ENCODE results near the gene UBAP1. TPM values are rescaled to one million over a fixed set of nuclear protein-coding genes. Genes with fewer than 3 reads are reported as not detected.
"Not testable (repeated sequence)": the region's sequence is repeated elsewhere in the genome, so short reads cannot be mapped to it uniquely, and the experiment has no call there.

The UBAP1 gene
- total RNA-seq, 2 experiments from 2014 or later, result 29.9 to 31.7 TPM

DNA sequence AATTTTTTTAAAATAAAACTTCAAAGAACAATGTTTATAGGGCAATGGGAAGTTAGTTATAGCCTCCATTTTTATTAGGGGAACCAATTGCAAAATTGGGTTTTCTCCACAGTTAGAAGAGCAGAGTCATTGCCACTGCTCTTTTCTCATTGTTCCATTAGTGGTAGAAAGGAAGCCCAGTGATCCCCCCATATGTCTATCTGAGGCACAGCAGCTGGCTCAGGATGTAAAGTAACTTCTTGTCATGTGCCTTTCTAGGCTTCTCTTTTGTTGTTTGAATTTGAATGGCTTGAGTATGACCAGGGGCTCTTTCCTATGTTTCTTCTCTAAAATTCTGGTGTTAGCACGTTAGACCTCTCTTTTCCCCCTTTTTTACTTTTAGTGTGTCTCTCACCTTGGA is 61.2 kb downstream of the UBAP1 start:
- H3K4me1 Mint-ChIP-seq (ENCODE audit: low read depth), result peaks cover 11% of the 10 kb centered on the region
- H3K27ac Mint-ChIP-seq, result peak overlapping the region; percentile 26
- intact Hi-C loops (cut with micrococcal nuclease), result no loop called here
- CTCF ChIA-PET, result interaction anchor here (0.6 to 1.2 kb wide), 4 partner anchors 13 to 93 kb away, joined by 3 to 5 read pairs (median 4); no protein-coding TSS in a partner anchor
- peaks cover 38% of the 10 kb centered on the region for H3K36me3 Mint-ChIP-seq (ENCODE audit: low read depth)
- H3K27me3 Mint-ChIP-seq (ENCODE audit: low read depth), result no peaks in the 10 kb centered on the region
- H3K9me3 Mint-ChIP-seq, result no peaks in the 10 kb centered on the region
- H3K4me3 Mint-ChIP-seq, result no peak overlapping the region
- no peak for DNase-seq

DNA sequence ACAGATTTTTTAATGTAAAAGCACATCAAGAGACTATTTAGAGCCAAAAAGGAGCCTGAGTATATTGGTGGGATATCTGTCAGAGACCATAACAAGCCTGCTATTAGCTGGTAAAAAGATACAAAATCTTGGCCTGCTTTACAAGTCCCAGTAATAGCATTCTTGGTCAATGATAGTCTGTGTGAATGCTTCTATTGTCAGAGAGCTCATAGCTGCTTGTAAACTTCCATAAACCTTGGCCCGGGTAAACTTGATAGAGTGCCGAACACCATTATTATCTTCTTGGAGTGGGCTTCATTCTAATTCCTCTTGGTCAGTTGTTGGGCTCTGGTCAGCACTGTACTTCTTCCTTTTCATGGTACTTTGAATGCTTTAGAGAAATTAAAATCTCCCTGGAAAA is 64.0 kb downstream of the UBAP1 start:
- Mint-ChIP-seq H3K36me3 (ENCODE audit: low read depth) (peaks cover 33% of the 10 kb centered on the region), H3K27ac (no peak overlapping the region), H3K9me3 (no peaks in the 10 kb centered on the region), H3K27me3 (ENCODE audit: low read depth) (no peaks in the 10 kb centered on the region), H3K4me3 (no peak overlapping the region), H3K4me1 (ENCODE audit: low read depth) (peaks cover 21% of the 10 kb centered on the region)
- DNase-seq, result no peak
- CTCF ChIA-PET, result interaction anchor here (0.5 to 2.7 kb wide), 4 partner anchors 8 to 243 kb away, joined by 3 to 7 read pairs (median 4); no protein-coding TSS in a partner anchor
- intact Hi-C loops (cut with micrococcal nuclease), result no loop called here

DNA sequence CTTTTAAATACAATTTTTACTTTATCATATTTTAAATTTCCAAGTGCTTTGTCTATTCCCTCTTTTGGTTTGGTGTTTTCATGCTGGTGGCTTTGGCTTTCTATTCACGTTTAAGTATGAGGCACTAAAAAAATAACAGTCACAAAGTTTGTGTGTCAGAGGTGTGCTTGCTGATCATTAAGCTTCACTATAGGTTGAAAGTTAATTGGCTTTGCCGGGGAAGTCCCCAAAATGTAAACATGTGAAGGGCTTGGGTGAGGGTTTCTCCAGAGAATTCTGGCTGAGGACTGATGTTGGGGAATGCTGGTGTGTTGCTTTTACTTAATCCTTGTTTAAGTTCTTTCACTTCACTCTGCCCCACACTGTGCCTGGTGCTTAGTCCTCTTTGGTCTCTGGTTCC is 66.4 kb downstream of the UBAP1 start:
- H3K9me3 Mint-ChIP-seq; H3K4me3 Mint-ChIP-seq; intact Hi-C loops (cut with micrococcal nuclease); CTCF ChIA-PET; H3K27ac Mint-ChIP-seq; DNase-seq; H3K27me3 Mint-ChIP-seq (ENCODE audit: low read depth): not testable (repeated sequence)
- H3K4me1 Mint-ChIP-seq (ENCODE audit: low read depth), result peaks cover 11% of the 10 kb centered on the region
- H3K36me3 Mint-ChIP-seq (ENCODE audit: low read depth), result peaks cover 25% of the 10 kb centered on the region

DNA sequence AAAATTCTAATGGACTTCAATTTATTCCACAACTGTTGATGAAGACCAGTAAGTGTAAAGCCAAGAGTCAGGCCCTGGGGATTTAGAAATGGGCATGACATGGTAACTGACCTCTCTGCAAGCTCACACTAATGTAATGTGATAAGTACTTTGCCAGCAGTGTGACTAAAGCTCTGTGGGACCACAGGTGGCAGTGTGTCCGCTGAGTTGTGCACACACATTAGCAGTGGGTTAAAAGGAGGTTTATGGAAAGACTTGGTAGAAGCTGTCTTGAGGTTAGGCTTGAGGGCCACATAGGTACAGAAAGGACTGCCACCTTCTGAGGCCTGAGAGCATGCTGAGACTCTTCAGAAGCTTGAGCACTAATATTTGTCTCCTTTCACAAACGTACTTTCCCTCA is 67.6 kb downstream of the UBAP1 start:
- CTCF ChIA-PET, result no interaction called here
- H3K36me3 Mint-ChIP-seq (ENCODE audit: low read depth), result peaks cover 22% of the 10 kb centered on the region
- no peaks in the 10 kb centered on the region for H3K27me3 Mint-ChIP-seq (ENCODE audit: low read depth)
- intact Hi-C loops (cut with micrococcal nuclease), result no loop called here
- H3K9me3 Mint-ChIP-seq, result no peaks in the 10 kb centered on the region
- H3K4me1 Mint-ChIP-seq (ENCODE audit: low read depth), result peaks cover 10% of the 10 kb centered on the region
- peak overlapping the region; percentile 18 for H3K27ac Mint-ChIP-seq
- H3K4me3 Mint-ChIP-seq, result no peak overlapping the region
- DNase-seq, result no peak

DNA sequence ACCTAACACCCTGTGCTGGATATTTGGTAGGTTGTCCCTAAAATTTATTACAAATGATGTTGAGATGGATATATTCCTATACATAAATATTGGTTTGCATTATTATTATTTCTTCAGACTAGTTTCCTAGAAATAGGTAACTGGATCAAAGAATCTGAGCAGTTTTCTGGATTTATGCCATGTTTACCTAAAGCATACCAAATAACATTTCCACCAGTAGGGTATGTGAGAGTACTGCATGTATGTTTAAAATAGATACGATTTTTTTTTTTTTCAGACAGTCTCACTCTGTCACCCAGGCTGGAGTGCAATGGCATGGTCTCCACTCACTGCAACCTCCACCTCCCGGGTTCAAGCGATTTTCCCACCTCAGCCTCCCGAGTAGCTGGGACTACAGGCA is 68.9 kb downstream of the UBAP1 start:
- H3K9me3 Mint-ChIP-seq; H3K27ac Mint-ChIP-seq; intact Hi-C loops (cut with micrococcal nuclease); H3K4me3 Mint-ChIP-seq; CTCF ChIA-PET; DNase-seq; H3K27me3 Mint-ChIP-seq (ENCODE audit: low read depth): not testable (repeated sequence)
- peaks cover 17% of the 10 kb centered on the region for H3K36me3 Mint-ChIP-seq (ENCODE audit: low read depth)
- peaks cover 10% of the 10 kb centered on the region for H3K4me1 Mint-ChIP-seq (ENCODE audit: low read depth)

DNA sequence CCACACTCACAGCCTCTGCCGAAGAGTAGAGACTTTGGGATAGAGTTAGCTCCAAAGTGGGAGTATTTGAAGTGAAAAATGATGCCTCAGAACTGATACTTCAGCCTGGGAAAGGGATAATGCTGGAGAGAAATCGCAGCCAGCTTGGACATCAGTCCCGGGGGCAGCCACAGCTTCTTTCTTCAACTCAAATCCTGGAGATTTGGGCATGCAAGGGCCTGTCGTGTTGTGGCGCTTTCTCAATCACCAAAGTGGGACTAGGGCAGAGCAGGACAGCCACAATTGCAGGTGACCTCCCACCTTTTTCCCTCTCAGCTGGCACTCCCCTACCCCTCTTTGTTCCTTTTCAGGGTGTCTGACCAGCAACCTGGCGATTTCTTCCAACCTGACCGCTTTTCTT is 70.4 kb downstream of the UBAP1 start:
- Mint-ChIP-seq H3K27me3 (ENCODE audit: low read depth) (no peaks in the 10 kb centered on the region), H3K4me3 (no peak overlapping the region), H3K4me1 (ENCODE audit: low read depth) (peaks cover 10% of the 10 kb centered on the region), H3K36me3 (ENCODE audit: low read depth) (peaks cover 13% of the 10 kb centered on the region), H3K9me3 (no peaks in the 10 kb centered on the region), H3K27ac (peak overlapping the region; percentile 16)
- DNase-seq, result no peak
- intact Hi-C loops (cut with micrococcal nuclease), result no loop called here
- CTCF ChIA-PET, result interaction anchor here (0.6 kb wide), 1 partner anchor 203 kb away, joined by 3 read pairs; no protein-coding TSS in a partner anchor

DNA sequence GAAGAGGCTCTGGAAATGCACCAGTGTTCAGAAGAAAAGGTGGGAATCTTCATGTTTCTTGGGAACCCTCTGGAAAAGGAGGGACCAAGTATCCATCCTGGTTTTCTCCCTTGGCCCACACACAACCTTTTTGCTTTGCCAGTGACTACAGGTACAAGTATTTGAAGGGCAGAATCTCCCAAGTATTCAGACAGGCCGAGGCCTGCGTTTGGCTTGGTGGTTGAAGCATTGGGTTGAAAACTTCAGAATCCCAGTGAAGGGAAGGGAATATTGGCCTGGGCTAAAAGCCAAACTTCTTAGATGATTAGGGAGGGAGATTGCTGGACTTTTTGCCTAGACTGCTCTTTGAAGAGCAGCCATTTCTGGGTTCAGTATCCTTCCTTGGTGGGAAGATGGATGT is 71.9 kb downstream of the UBAP1 start:
- peaks cover 15% of the 10 kb centered on the region for H3K36me3 Mint-ChIP-seq (ENCODE audit: low read depth)
- CTCF ChIA-PET, result interaction anchor here (0.6 to 1.4 kb wide), 2 partner anchors 9 to 182 kb away, joined by 3 read pairs; no protein-coding TSS in a partner anchor
- peaks cover 10% of the 10 kb centered on the region for H3K4me1 Mint-ChIP-seq (ENCODE audit: low read depth)
- H3K9me3 Mint-ChIP-seq, result no peaks in the 10 kb centered on the region
- no peaks in the 10 kb centered on the region for H3K27me3 Mint-ChIP-seq (ENCODE audit: low read depth)
- intact Hi-C loops (cut with micrococcal nuclease), result no loop called here
- no peak overlapping the region for H3K27ac Mint-ChIP-seq
- no peak overlapping the region for H3K4me3 Mint-ChIP-seq
- no peak for DNase-seq

DNA sequence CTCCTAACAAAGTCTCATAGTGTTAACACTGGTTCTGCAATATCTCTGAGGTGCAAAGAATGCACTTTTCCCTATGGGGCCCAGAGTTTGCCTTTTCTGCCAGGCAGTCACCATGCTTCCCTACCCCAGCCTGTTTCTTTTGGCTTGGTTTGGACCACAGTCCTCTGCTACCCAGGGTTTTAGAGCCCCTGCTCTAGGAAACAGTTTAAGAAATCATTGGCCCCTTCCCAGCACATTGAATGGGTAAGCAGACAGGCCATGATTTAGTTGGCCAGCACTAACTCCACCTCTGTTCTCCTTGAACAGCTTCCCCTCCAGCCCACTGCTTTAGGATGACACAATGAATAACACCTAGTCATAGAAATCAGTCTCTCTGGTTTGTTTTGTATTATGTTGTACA is 73.2 kb downstream of the UBAP1 start:
- Mint-ChIP-seq H3K36me3 (ENCODE audit: low read depth) (peaks cover 18% of the 10 kb centered on the region), H3K4me1 (ENCODE audit: low read depth) (peaks cover 10% of the 10 kb centered on the region), H3K9me3 (no peaks in the 10 kb centered on the region), H3K4me3 (no peak overlapping the region), H3K27me3 (ENCODE audit: low read depth) (no peaks in the 10 kb centered on the region), H3K27ac (no peak overlapping the region)
- intact Hi-C loops (cut with micrococcal nuclease), result loop anchor here (2.0 kb wide), 2 partner anchors 73 to 207 kb away; partner anchors contain the start of genes DNAI1, FAM219A and UBAP1
- DNase-seq, result no peak
- CTCF ChIA-PET, result interaction anchor here (0.6 to 2.6 kb wide), 28 partner anchors 10 to 327 kb away, joined by 3 to 15 read pairs (median 4); partner anchors contain the start of genes DCAF12, MYORG and UBAP1

DNA sequence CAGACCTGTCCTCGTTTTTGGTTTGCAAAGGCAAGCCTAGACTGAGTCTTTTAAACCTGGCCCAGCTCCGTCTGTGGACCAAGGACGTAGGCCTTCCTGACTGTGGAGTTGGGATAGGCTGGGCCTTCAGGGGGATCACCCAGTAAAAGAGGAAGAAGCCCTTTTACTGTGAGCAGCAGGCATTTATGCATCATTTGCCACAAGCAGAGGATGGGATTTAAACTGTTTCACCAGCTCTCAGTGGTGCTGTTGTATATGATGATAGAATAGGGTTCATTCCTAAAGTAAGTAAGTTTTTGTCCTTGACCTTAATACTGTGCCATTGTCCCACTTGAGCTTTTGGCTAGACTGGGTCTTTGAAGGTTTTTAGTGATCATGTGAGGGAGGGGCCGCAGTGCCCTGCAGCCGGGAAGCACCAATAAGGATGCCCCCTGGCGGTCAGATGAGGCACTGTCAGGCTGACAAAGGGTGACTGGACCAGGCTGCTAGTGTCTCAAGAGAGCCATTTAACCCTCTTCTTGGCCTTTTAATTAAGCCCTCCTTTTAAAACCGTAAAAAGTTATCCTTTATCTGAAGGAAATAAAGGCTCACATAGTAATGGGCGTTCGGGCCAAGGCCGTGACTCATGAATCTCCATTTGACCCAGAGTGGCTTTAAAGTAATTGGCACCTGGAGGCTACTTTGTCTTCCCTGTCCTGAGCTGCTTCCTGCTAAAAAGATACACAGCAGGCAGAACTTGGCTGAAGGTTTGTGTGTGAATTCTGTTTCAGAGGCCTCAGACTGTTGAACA is 74.0 kb downstream of the UBAP1 start:
- Mint-ChIP-seq H3K4me3 (no peak overlapping the region), H3K27ac (peak overlapping the region; percentile 36), H3K27me3 (ENCODE audit: low read depth) (no peaks in the 10 kb centered on the region), H3K36me3 (ENCODE audit: low read depth) (peaks cover 24% of the 10 kb centered on the region), H3K4me1 (ENCODE audit: low read depth) (peaks cover 16% of the 10 kb centered on the region), H3K9me3 (no peaks in the 10 kb centered on the region)
- intact Hi-C loops (cut with micrococcal nuclease), result loop anchor here (1.0 to 2.0 kb wide), 4 partner anchors 74 to 206 kb away; partner anchors contain the start of genes DCAF12, DNAI1, FAM219A and UBAP1
- peak; percentile 80 for DNase-seq
- CTCF ChIA-PET, result interaction anchor here (0.5 to 2.6 kb wide), 44 partner anchors 9 to 328 kb away, joined by 3 to 15 read pairs (median 4); partner anchors contain the start of genes DCAF12, MYORG and UBAP1

DNA sequence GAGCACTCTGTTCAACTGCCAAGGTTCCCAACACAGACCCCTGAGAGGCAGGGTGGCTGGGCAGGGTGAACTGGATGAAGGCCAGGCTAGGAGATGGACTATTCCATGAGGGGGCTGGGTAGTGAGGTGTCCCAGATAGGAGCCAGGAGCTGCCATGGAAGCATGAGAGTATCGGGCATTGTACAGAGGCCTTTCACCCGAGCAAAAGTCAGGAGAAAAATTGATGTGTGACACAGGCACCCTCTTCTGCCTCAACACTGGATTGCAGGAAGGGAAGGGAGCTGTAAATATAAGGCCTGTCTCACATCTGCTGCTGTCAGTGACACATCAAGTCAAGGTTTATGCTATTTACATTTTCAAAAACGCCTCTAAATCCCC is 74.6 kb downstream of the UBAP1 start:
- H3K36me3 Mint-ChIP-seq (ENCODE audit: low read depth), result peaks cover 27% of the 10 kb centered on the region
- CTCF ChIA-PET, result interaction anchor here (0.6 to 2.6 kb wide), 28 partner anchors 8 to 346 kb away, joined by 3 to 15 read pairs (median 4); partner anchors contain the start of genes DCAF12 and UBAP1
- peaks cover 18% of the 10 kb centered on the region for H3K4me1 Mint-ChIP-seq (ENCODE audit: low read depth)
- intact Hi-C loops (cut with micrococcal nuclease), result loop anchor here (1.0 to 2.0 kb wide), 4 partner anchors 75 to 205 kb away; partner anchors contain the start of genes DCAF12, DNAI1, FAM219A and UBAP1
- H3K27me3 Mint-ChIP-seq (ENCODE audit: low read depth), result no peaks in the 10 kb centered on the region
- no peak overlapping the region for H3K4me3 Mint-ChIP-seq
- H3K9me3 Mint-ChIP-seq, result no peaks in the 10 kb centered on the region
- DNase-seq, result no peak
- no peak overlapping the region for H3K27ac Mint-ChIP-seq

DNA sequence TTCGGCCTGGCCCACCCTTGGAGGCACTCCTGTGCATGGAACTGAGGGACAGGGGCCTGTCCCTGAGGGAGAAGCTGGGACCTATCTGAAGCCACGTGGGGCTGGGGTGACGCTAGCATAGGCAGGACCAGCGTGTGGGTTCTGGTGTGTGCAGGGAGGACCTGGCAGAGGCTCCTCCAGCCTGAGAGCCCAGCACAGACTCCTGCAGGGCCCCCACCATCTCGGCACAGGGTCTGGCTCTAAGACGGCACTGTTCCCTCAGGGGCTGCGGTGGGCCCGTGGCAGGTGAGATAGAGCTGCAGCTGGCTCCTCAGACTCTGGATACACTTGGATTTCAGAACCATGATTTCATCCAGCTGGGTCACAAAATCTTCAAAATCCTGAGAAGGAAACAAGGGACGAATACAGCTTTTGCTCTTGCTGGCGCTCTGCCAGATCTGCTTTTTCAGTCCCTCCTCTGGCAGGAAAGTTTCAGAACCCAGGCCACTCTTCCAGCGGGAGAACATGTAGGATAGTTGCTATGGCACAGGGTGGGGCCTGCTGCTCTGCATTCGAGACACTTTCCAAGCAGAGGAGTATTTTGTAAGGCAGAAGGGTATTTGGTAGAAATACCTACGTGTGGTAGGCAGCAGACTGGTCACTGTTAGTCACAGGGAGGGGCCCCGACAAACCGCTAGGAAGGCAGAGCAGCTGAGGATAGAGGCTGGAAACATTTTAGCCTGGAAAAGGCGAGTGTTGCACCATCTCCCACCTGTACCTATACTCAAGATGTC is 75.5 kb downstream of the UBAP1 start:
- H3K4me1 Mint-ChIP-seq (ENCODE audit: low read depth), result peaks cover 18% of the 10 kb centered on the region
- CTCF ChIA-PET, result interaction anchor here (0.6 to 2.6 kb wide), 22 partner anchors 7 to 347 kb away, joined by 3 to 15 read pairs (median 4); partner anchors contain the start of gene DCAF12
- no peaks in the 10 kb centered on the region for H3K27me3 Mint-ChIP-seq (ENCODE audit: low read depth)
- no peaks in the 10 kb centered on the region for H3K9me3 Mint-ChIP-seq
- intact Hi-C loops (cut with micrococcal nuclease), result no loop called here
- DNase-seq, result no peak
- no peak overlapping the region for H3K4me3 Mint-ChIP-seq
- H3K36me3 Mint-ChIP-seq (ENCODE audit: low read depth), result peaks cover 28% of the 10 kb centered on the region
- no peak overlapping the region for H3K27ac Mint-ChIP-seq
